WTC11 (cell line): ENCODE measurements around the gene LYPD3. TPM values are rescaled to one million over a fixed set of nuclear protein-coding genes. Genes with fewer than 3 reads are reported as not detected.

Experiments
- ATAC-seq: fragments of 200-7000 bp; cut with Tn5 transposase; 2 replicates; pipeline ENCODE4 v1.10.0; 2021; ENCODE audit warnings: mild to moderate bottlenecking, moderate library complexity
- CTCF ChIA-PET: fragments of 300-600 bp; sonication (Branson Sonifier 250); formaldehyde crosslinking; loops from one replicate; lab custom pipeline; 2021; ENCODE audit warnings: antibody characterized with exemption; lab: Charles Lee
- POLR2A ChIA-PET: fragments of 350-600 bp; sonication (Branson Sonifier 250); formaldehyde crosslinking; loops from one replicate; lab custom pipeline; 2021; ENCODE audit warnings: antibody characterized with exemption; lab: Charles Lee
- DNase-seq: peaks from one replicate; pipeline ENCODE4 v3.0.0; 2021; ENCODE audit warnings: low spot score
- H3K27ac Mint-ChIP-seq: 2 replicates; pipeline ENCODE4 v1.8.0; 2021; ENCODE audit warnings: mixed read lengths
- H3K27me3 Mint-ChIP-seq: 2 replicates; pipeline ENCODE4 v1.8.0; 2021; ENCODE audit warnings: low read depth, mild to moderate bottlenecking, moderate library complexity, mixed read lengths
- H3K36me3 Mint-ChIP-seq: 2 replicates; pipeline ENCODE4 v1.8.0; 2021; ENCODE audit warnings: mixed read lengths
- H3K4me1 Mint-ChIP-seq: 2 replicates; pipeline ENCODE4 v1.8.0; 2022; ENCODE audit warnings: mixed read lengths
- H3K4me3 Mint-ChIP-seq: 2 replicates; pipeline ENCODE4 v1.8.0; 2021; ENCODE audit warnings: mild to moderate bottlenecking, moderate library complexity, mixed read lengths
- H3K9me3 Mint-ChIP-seq: 2 replicates; pipeline ENCODE4 v1.8.0; 2021; ENCODE audit warnings: mixed read lengths
- CDX4 ChIP-seq: fragments of 250-450 bp; sonication (Bioruptor Pico); IDR thresholded peaks from 2 replicates; pipeline ENCODE4 v1.9.0; 2021; ENCODE audit warnings: moderate library complexity, mild to moderate bottlenecking, inconsistent platforms, borderline replicate concordance
- CREM ChIP-seq: sonication (generic); formaldehyde crosslinking; IDR thresholded peaks from 2 replicates; pipeline ENCODE4 v1.8.1; 2022; ENCODE audit warnings: mild to moderate bottlenecking, missing genetic modification reagents, moderate library complexity
- ELF4 ChIP-seq: sonication (generic); formaldehyde crosslinking; IDR thresholded peaks from 2 replicates; pipeline ENCODE4 v1.8.1; 2022; ENCODE audit warnings: low read depth, mild to moderate bottlenecking, moderate library complexity, missing genetic modification reagents
- ETV6 ChIP-seq: sonication (generic); formaldehyde crosslinking; IDR thresholded peaks from 2 replicates; pipeline ENCODE4 v1.8.1; 2022; ENCODE audit warnings: mild to moderate bottlenecking, missing genetic modification reagents
- HMGXB4 ChIP-seq: sonication (generic); formaldehyde crosslinking; IDR thresholded peaks from 2 replicates; pipeline ENCODE4 v1.8.1; 2023; ENCODE audit warnings: mild to moderate bottlenecking, moderate library complexity, missing genetic modification reagents
- IRF2 ChIP-seq: sonication (generic); formaldehyde crosslinking; IDR thresholded peaks from 2 replicates; pipeline ENCODE4 v1.8.0; 2022; ENCODE audit warnings: low read depth, missing genetic modification reagents, borderline replicate concordance
- JAZF1 ChIP-seq: fragments of 250-450 bp; sonication (Bioruptor Pico); IDR thresholded peaks from 2 replicates; pipeline ENCODE4 v1.9.0; 2021; ENCODE audit warnings: moderate library complexity, mild to moderate bottlenecking, inconsistent platforms
- JUN ChIP-seq: sonication (generic); formaldehyde crosslinking; IDR thresholded peaks from 2 replicates; pipeline ENCODE4 v1.8.0; 2023; ENCODE audit warnings: mild to moderate bottlenecking, missing genetic modification reagents
- NFATC4 ChIP-seq: fragments of 250-450 bp; sonication (Bioruptor Pico); IDR thresholded peaks from 2 replicates; pipeline ENCODE4 v1.9.0; 2021; ENCODE audit warnings: mild to moderate bottlenecking
- NFYB ChIP-seq: sonication (generic); formaldehyde crosslinking; conservative IDR thresholded peaks from 2 replicates; pipeline ENCODE4 v1.8.0; 2022; ENCODE audit warnings: low read depth, missing genetic modification reagents
- OVOL2 ChIP-seq: fragments of 250-450 bp; sonication (Bioruptor Pico); IDR thresholded peaks from 2 replicates; pipeline ENCODE4 v1.9.0; 2021; ENCODE audit warnings: mild to moderate bottlenecking, borderline replicate concordance
- PREB ChIP-seq: sonication (generic); formaldehyde crosslinking; IDR thresholded peaks from 2 replicates; pipeline ENCODE4 v1.8.1; 2022; ENCODE audit warnings: mild to moderate bottlenecking, missing genetic modification reagents, moderate library complexity, borderline replicate concordance
- PRRX2 ChIP-seq: fragments of 250-450 bp; sonication (Bioruptor Pico); IDR thresholded peaks from 2 replicates; pipeline ENCODE4 v1.8.0; 2021; ENCODE audit warnings: mild to moderate bottlenecking
- RORB ChIP-seq: fragments of 250-450 bp; sonication (Bioruptor Pico); IDR thresholded peaks from 2 replicates; pipeline ENCODE4 v1.9.0; 2021; ENCODE audit warnings: mild to moderate bottlenecking
- STAT6 ChIP-seq: sonication (generic); formaldehyde crosslinking; conservative IDR thresholded peaks from 2 replicates; pipeline ENCODE4 v1.8.1; 2023; ENCODE audit warnings: mild to moderate bottlenecking, low read depth, missing genetic modification reagents, moderate library complexity
- TCF7 ChIP-seq: sonication (generic); formaldehyde crosslinking; IDR thresholded peaks from 2 replicates; pipeline ENCODE4 v1.8.0; 2022; ENCODE audit warnings: mild to moderate bottlenecking, low read depth, missing genetic modification reagents, moderate library complexity
- USF2 ChIP-seq: sonication (generic); formaldehyde crosslinking; IDR thresholded peaks from 2 replicates; pipeline ENCODE4 v1.8.1; 2023; ENCODE audit warnings: mild to moderate bottlenecking, missing genetic modification reagents, moderate library complexity
- ZNF263 ChIP-seq: sonication (generic); formaldehyde crosslinking; IDR thresholded peaks from 2 replicates; pipeline ENCODE4 v1.8.1; 2022; ENCODE audit warnings: low read depth, mild to moderate bottlenecking, moderate library complexity, missing genetic modification reagents
- total RNA-seq: library from RNA; stranded (reverse); gene quantifications from 3 replicates; pipeline ENCODE4 v1.2.3, GENCODE V29; 2021
- TF ChIP-seq, protein P1 (sequence below): fragments of 250-450 bp; sonication (Bioruptor Pico); IDR thresholded peaks from 2 replicates; pipeline ENCODE4 v2.1.2; 2022; ENCODE audit warnings: mild to moderate bottlenecking, moderate library complexity
- TF ChIP-seq, protein P2 (sequence below): sonication (generic); formaldehyde crosslinking; IDR thresholded peaks from 2 replicates; pipeline ENCODE4 v1.8.0; 2023; ENCODE audit warnings: mild to moderate bottlenecking, missing genetic modification reagents

The LYPD3 gene
- total RNA-seq, 1 experiment from 2014 or later, result 3.8 TPM

DNA sequence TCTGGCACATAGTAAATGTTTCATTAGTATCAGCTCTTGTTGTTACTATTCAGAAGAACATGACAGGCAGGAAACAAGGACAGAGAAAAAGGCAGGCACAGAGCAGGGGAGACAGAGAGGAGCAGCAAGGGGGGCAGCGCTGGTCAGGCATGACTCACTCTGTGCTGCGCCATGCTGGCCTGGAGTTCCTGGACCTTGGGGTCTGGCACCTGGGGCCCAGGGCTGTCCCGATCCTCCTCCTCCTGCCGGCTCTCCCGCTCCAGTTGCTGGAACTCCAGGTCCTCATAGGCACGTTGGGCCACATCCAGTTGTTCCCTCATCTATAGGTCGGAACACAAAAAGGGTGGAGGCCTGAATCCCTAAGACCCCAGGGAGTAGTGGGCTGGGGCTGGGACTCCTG is 31.6 kb upstream of the LYPD3 start:
- H3K9me3 Mint-ChIP-seq, result no peaks in the 10 kb centered on the region
- H3K36me3 Mint-ChIP-seq, result peaks cover 4% of the 10 kb centered on the region; the same call in 1 of the 2 replicates
- H3K4me3 Mint-ChIP-seq, result no peak overlapping the region
- H3K4me1 Mint-ChIP-seq, result peaks cover 3% of the 10 kb centered on the region; the same call in 1 of the 2 replicates
- TF ChIP-seq IRF2 (CRISPR knock-in tag), result no peak
- TF ChIP-seq, protein P1, sequence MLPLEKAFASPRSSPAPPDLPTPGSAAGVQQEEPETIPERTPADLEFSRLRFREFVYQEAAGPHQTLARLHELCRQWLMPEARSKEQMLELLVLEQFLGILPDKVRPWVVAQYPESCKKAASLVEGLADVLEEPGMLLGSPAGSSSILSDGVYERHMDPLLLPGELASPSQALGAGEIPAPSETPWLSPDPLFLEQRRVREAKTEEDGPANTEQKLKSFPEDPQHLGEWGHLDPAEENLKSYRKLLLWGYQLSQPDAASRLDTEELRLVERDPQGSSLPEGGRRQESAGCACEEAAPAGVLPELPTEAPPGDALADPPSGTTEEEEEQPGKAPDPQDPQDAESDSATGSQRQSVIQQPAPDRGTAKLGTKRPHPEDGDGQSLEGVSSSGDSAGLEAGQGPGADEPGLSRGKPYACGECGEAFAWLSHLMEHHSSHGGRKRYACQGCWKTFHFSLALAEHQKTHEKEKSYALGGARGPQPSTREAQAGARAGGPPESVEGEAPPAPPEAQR (CRISPR knock-in tag), result no peak
- TF ChIP-seq RORB (CRISPR knock-in tag), result no peak
- peaks cover 12% of the 10 kb centered on the region for H3K27me3 Mint-ChIP-seq
- POLR2A ChIA-PET, result no interaction called here
- CTCF ChIA-PET, result interaction anchor here (0.6 kb wide), 1 partner anchor 1462 kb away, joined by 4 read pairs; no protein-coding TSS in a partner anchor
- DNase-seq, result no peak
- no peak for ATAC-seq
- no peak overlapping the region for H3K27ac Mint-ChIP-seq

- Mint-ChIP-seq H3K4me1 (no peaks in the 10 kb centered on the region), H3K27me3 (no peaks in the 10 kb centered on the region; the same call in 1 of the 2 replicates), H3K27ac (no peak overlapping the region), H3K4me3 (no peak overlapping the region), H3K36me3 (peaks cover 4% of the 10 kb centered on the region; the same call in 1 of the 2 replicates), H3K9me3 (no peaks in the 10 kb centered on the region)
- ChIA-PET POLR2A (no interaction called here), CTCF (interaction anchor here (0.5 to 1.6 kb wide), 4 partner anchors 9 to 942 kb away, joined by 4 to 13 read pairs (median 6); no protein-coding TSS in a partner anchor)
- TF ChIP-seq PRRX2 (CRISPR knock-in tag), result no peak
- no peak for DNase-seq
- no peak for ATAC-seq
Measured at GRCh38 chr19:43495082-43495481, 29.7 kb upstream of the LYPD3 start.

DNA sequence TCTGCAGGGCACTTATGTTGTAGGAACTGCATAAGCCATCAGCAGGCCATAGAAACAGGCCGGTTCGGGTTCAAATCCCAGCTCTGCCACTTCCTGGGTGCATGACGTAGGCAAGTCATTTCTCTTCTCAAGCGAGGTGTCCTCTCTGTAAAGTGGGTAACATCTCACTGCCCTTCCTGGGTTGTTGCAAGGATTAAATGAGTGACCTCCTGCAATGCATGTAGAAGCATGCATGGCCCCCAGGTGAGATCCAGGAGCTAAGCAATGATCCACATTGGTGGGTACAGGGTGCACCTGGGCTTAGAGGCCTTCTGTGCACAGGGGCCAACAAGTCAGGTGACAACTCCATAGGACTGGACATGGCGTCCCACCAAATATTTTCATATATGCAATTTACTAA is 25.4 kb upstream of the LYPD3 start:
- Mint-ChIP-seq H3K27ac (no peak overlapping the region), H3K4me3 (no peak overlapping the region), H3K4me1 (no peaks in the 10 kb centered on the region), H3K36me3 (no peaks in the 10 kb centered on the region), H3K9me3 (no peaks in the 10 kb centered on the region), H3K27me3 (no peaks in the 10 kb centered on the region; the same call in 1 of the 2 replicates)
- TF ChIP-seq NFATC4 (CRISPR knock-in tag), result no peak
- no peak for TF ChIP-seq ELF4
- no peak for TF ChIP-seq ETV6 (CRISPR knock-in tag)
- TF ChIP-seq HMGXB4 (CRISPR knock-in tag), result no peak
- no peak for TF ChIP-seq CREM
- TF ChIP-seq STAT6 (CRISPR knock-in tag), result no peak
- no peak for TF ChIP-seq OVOL2 (CRISPR knock-in tag)
- TF ChIP-seq TCF7 (CRISPR knock-in tag), result no peak
- no peak for TF ChIP-seq NFYB
- TF ChIP-seq PREB (CRISPR knock-in tag), result no peak
- no peak for TF ChIP-seq JUN
- TF ChIP-seq CDX4 (CRISPR knock-in tag), result no peak
- TF ChIP-seq, protein P2, sequence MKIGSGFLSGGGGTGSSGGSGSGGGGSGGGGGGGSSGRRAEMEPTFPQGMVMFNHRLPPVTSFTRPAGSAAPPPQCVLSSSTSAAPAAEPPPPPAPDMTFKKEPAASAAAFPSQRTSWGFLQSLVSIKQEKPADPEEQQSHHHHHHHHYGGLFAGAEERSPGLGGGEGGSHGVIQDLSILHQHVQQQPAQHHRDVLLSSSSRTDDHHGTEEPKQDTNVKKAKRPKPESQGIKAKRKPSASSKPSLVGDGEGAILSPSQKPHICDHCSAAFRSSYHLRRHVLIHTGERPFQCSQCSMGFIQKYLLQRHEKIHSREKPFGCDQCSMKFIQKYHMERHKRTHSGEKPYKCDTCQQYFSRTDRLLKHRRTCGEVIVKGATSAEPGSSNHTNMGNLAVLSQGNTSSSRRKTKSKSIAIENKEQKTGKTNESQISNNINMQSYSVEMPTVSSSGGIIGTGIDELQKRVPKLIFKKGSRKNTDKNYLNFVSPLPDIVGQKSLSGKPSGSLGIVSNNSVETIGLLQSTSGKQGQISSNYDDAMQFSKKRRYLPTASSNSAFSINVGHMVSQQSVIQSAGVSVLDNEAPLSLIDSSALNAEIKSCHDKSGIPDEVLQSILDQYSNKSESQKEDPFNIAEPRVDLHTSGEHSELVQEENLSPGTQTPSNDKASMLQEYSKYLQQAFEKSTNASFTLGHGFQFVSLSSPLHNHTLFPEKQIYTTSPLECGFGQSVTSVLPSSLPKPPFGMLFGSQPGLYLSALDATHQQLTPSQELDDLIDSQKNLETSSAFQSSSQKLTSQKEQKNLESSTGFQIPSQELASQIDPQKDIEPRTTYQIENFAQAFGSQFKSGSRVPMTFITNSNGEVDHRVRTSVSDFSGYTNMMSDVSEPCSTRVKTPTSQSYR (CRISPR knock-in tag), result no peak
- no peak for TF ChIP-seq USF2 (CRISPR knock-in tag)
- no peak for TF ChIP-seq JAZF1 (CRISPR knock-in tag)
- no peak for TF ChIP-seq ZNF263
- no peak for TF ChIP-seq RORB (CRISPR knock-in tag)
- ChIA-PET CTCF (interaction anchor here (1.9 to 2.1 kb wide), 2 partner anchors 11 to 13 kb away, joined by 5 to 8 read pairs; no protein-coding TSS in a partner anchor), POLR2A (interaction anchor here (0.6 kb wide), 1 partner anchor 84 kb away, joined by 4 read pairs; no protein-coding TSS in a partner anchor)
- DNase-seq (no peak), ATAC-seq (no peak)
